HG03064 (cell line): ENCODE results near the gene SRCAP.
"Not testable (repeated sequence)": the region's sequence is repeated elsewhere in the genome, so short reads cannot be mapped to it uniquely, and the experiment has no call there.

Experiments
- ATAC-seq: cut with Tn5 transposase; IDR thresholded peaks from one replicate; pipeline ENCODE4 v1.9.1; 2021; ENCODE audit warnings: low read depth; ENCODE audit not compliant: unreplicated experiment

Gene SRCAP

DNA sequence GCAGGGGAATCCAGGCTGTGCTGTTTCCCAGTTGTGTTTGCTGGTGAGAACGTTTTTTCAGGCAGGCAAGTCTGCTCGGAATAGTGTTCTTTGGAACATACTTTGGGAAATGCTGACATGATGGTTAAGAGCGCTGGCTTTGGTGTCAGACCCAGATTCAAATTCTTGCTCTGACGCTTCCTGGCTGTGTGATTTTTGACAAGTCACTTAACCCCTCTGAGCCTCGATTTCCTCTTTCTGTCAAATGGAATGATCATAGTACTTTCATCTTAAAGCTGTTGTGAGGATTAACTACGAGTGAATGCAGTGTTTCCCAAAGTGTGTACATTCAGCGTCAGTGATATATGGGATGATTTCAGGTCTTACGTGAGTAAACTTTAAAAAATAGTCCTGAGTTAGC lies 35.9 kb upstream of the SRCAP start:
- no peak for ATAC-seq

DNA sequence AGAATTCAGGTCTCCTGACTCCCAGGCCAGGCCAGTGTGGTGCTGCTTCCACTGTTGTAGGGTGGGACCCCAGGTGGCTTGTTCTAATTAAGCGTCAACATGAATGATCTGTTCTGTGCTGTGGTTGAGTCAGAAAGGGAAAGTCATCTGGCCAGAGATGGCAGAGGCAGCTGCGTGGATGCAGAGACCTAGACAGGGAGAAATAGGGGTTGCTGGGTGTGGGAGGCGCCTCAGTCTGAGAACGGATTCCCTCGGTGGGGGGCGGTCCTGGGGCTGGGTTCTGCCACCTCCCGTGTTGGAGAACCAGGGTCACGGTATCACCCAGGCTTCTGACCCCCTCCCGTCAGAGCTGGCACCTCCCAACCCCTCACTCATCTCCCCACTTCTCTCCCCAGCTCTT lies 35.2 kb upstream of the SRCAP start:
- ATAC-seq = no peak

DNA sequence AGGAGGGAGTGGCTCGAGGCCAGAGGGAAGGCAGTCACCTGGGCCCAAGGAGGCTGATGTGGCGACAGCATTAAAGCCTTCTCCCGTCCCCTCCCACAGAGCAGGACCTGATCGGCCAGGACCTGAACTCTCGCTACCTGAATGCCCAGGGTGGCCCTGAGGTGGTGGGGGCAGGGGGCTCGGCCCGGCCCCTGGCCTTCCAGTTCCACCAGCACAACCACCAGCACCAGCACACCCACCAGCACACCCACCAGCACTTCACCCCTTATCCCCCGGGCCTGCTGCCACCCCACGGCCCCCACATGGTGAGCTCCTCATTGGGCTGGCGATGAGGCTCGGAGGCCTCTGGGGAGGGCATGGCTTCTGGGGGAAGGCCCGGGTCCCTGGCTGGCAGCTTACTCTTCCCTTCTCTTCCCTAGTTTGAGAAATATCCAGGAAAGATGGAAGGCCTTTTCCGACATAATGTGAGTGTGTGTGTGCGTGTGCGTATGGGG lies 34.3 kb upstream of the SRCAP start:
- no peak for ATAC-seq

GRCh38 chr16:30665155-30665829 lies 33.7 kb upstream of the SRCAP start:
- ATAC-seq = no peak

DNA sequence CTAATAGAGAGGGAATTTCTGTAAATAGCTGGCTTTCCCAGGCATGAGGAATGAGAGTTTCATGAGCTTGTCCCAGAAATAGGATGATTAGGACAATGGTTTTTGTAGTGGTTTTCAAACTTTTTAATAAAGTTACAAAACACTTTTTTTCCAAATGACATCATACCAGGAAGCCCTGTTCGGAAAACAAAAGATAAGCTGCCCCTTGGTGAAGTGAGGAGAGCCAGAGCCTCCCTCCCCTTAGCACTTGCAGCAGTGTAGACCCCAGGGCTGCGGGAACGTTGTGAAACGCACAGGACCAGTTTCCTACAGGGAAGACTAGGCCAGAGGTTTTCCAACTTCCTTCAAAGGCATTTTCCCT lies 33.2 kb upstream of the SRCAP start:
- no peak for ATAC-seq

DNA sequence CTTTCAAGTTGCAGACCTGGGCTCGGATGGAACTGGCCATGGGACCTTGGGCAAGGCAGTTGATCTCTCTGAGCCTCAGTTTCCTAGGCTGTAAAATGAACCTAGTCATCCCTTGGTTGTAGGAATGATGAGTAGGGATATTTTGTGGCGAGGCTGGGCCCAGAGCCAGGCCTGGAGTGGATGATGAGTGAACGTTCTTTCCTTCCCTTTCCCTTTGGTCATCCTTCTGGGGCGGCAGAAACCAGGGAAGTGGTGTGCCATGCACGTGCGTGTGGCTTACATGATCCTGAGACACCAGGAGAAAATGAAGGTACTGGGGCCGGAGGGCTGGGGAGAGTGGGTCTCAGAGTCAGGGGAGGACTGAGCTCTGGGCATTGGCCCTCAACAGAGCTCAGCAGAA lies 32.3 kb upstream of the SRCAP start:
- no peak for ATAC-seq

GRCh38 chr16:30667361-30667905 lies 31.5 kb upstream of the SRCAP start:
- no peak for ATAC-seq

- no peak for ATAC-seq
Measured at GRCh38 chr16:30668393-30668792, 30.6 kb upstream of the SRCAP start.

DNA sequence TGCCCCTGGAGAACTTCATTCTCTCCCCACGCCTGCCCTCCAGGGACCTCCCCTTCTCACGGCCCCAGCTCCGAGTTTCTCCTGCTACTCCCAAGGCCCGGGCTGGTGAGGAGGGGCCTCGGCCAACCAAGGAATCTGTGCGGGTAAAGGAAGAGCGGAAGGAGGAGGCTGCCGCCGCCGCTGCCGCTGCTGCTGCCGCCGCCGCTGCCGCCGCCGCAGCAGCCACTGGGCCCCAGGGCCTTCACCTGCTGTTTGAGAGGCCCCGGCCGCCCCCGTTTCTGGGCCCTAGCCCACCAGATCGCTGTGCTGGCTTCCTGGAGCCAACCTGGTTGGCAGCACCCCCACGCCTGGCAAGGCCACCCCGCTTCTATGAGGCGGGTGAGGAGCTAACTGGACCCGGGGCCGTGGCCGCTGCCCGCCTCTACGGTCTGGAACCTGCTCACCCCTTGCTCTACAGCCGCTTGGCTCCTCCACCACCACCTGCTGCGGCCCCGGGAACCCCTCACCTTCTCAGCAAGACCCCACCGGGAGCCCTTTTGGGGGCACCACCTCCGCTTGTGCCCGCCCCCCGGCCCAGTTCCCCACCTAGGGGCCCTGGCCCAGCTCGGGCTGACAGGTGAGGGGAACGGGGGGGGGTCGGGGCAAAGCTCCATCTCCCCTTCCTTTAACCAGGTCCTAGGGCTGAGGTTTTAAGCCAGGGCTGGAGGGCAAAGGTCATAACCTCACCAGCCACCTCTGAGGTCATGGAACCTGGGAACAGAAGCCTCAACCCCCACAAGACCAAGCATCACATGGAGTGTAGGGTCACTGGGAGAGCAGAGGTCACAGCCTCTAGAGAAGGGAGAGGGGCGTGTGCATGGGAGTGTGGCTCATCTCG lies 29.7 kb upstream of the SRCAP start:
- no peak for ATAC-seq

GRCh38 chr16:30669903-30670824 lies 28.8 kb upstream of the SRCAP start:
- no peak for ATAC-seq

- no peak for ATAC-seq
Measured at GRCh38 chr16:30675143-30675542, 23.8 kb upstream of the SRCAP start.

- no peak for ATAC-seq
Measured at GRCh38 chr16:30677931-30678585, 20.9 kb upstream of the SRCAP start.

DNA sequence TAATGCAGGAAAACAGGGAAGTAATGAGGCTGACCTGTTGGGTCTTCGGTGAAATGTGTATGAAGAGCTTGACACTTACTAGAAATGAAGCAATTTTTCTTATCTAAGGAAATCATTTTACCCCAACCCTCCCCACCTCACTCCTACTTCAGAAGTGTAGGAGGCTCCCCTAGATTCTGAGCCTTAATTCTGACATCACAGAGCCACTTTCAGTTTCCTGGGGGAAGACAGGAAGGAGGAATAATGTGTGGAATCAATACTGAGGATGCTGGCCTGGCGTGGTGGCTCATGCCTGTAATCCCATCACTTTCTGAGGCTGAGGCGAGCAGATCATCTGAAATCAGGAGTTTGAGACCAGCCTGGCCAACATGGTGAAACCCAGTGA lies 20.4 kb upstream of the SRCAP start:
- ATAC-seq = no peak

- ATAC-seq = no peak
Measured at GRCh38 chr16:30680326-30680725, 18.6 kb upstream of the SRCAP start.

DNA sequence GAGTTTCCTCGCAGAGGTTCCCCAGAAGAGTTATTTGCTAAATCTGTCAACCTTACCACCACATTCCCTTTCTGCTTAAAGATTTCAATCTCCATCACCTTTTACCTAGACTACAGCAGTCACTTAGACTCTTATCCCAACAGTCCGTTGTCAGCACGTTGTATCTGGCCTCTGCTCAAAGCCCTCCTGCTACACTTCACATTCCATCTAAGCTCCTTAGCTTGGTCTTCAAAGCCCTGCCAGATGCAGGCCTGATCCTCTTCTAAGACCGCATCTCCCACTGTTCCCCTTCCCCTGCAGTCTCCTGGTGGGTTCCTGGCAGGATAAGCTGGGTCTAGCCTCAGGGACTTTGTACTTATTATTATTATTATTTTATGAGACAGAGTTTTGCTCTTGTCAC lies 10.3 kb upstream of the SRCAP start:
- no peak for ATAC-seq

DNA sequence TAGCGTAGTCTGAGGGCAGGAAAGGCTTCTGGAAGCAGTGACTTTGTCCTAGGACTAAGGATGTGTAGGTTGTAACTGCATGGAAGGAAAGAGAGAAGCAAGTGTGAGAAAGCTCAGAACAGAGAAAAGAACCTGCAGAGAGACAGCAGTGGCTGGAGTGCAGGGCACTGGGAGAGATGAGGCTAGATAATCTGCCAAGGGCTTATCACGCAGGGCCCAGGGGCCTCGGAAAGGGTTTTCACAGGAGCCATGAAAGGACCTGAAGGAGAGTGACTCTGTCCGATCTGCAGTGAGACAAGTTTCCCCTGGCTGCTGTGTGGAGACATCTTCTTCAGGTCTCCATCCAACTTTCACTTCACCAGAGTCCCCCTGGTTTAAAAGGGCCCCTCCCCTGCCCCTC lies 7.1 kb upstream of the SRCAP start:
- ATAC-seq = no peak

DNA sequence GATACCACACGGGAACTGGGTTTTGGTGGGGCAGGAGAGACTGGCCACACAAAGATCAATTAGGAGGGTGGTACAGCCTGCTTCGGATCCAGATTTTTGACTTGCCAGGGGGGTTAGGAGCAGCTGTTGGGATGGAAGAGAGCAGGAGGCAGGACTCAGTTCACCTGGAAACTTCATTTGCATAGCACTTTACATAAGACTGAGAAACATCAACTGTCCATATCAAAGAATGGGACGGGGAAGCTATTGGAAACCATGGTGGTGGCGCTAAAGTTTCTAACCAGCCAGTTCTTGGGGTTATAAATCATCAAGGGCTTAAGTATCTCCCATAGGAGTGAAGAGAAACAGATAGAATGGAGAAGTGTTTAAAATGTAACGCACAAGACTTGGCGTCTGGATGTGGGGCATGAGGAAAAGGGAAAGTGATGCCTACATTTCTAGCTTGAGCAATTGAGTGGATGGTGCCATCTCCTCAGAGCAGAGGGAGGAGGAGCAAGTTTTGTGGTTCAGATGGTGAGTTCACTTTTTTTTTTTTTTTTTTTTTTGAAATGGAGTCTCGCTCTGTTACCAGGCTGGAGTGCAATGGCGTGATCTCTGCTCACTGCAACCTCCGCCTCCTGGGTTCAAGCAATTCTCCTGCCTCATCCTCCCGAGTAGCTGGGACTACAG lies 6.4 kb upstream of the SRCAP start:
- ATAC-seq = no peak

- no peak for ATAC-seq
Measured at GRCh38 chr16:30694926-30695693, 3.9 kb upstream of the SRCAP start.

DNA sequence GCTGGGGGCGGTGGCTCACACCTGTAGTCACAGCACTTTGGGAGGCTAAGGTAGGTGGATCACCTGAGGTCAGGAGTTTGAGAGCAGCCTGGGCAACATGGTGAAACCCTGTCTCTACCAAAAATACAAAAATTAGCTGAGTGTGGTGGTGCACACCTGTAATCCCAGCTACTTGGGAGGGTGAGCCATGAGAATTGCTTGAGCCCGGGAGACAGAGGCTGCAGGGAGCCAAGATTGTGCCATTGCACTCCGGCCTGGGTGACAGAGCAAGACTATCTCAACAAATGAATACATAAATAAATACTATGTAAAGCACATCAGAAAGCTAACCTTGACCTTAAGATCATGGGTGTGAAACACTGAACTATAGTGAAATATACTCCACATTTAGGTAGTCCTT lies 2.3 kb upstream of the SRCAP start:
- not testable (repeated sequence) for ATAC-seq
